ENCODE results near the gene KLHL4.

The KLHL4 gene

DNA sequence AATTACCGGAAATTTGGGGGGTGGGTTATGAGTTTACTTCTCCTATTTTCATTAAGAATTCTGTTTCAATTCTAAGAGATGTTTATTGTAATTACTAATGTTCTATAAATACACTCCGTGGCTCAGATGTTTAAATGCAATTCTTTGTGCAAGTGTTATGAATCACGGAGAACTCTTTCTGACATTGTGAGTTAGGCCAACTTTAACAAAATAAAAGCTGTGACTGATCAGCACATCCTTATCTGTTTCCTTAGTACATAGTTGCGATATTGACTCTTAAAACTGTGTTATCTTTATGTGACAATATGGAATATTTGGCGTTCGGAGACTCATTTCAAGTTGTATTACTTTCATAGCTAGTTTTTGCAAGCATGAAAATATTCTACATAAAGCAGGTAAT lies 902 bp downstream of the KLHL4 start:
- DNase-seq (ENCODE audit: low read depth): no peak
- H3K4me3 ChIP-seq (ENCODE audit: low read depth, low read length): no peak overlapping the region
- TF ChIP-seq, protein P1, sequence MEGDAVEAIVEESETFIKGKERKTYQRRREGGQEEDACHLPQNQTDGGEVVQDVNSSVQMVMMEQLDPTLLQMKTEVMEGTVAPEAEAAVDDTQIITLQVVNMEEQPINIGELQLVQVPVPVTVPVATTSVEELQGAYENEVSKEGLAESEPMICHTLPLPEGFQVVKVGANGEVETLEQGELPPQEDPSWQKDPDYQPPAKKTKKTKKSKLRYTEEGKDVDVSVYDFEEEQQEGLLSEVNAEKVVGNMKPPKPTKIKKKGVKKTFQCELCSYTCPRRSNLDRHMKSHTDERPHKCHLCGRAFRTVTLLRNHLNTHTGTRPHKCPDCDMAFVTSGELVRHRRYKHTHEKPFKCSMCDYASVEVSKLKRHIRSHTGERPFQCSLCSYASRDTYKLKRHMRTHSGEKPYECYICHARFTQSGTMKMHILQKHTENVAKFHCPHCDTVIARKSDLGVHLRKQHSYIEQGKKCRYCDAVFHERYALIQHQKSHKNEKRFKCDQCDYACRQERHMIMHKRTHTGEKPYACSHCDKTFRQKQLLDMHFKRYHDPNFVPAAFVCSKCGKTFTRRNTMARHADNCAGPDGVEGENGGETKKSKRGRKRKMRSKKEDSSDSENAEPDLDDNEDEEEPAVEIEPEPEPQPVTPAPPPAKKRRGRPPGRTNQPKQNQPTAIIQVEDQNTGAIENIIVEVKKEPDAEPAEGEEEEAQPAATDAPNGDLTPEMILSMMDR (IDR thresholded peaks at IDR 0.05; ENCODE audit: low read depth, low read length, missing control alignments): no peak

- TF ChIP-seq, protein P1 (IDR thresholded peaks at IDR 0.05; ENCODE audit: low read depth, low read length, missing control alignments): no peak
- H3K4me3 ChIP-seq (ENCODE audit: low read depth, low read length): no peak overlapping the region
- DNase-seq (ENCODE audit: low read depth): no peak
Measured at GRCh38 chrX:87525771-87526229, 8.2 kb downstream of the KLHL4 start.

DNA sequence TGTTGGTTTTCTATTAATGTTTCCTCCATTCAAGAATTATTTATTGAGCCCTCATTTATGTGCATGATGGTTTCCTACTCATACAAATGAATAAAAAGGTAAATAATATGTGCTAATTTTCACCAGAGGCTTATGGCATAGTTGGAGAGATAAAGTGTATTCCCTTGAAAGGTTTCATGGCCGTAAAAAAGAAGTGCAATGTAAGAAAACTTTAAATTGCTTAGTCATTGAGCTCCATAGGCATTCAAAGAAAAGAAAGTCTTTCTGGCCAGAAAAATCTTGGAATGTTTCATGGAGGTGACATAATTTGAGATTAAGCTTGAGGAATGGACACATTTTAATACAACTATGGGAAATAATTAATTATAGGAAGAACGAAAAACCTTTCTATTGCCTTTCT lies 8.7 kb downstream of the KLHL4 start:
- no peak overlapping the region for H3K4me3 ChIP-seq (ENCODE audit: low read depth, low read length)
- no peak for DNase-seq (ENCODE audit: low read depth)
- TF ChIP-seq, protein P1 (IDR thresholded peaks at IDR 0.05; ENCODE audit: low read depth, low read length, missing control alignments): no peak

- TF ChIP-seq, protein P1 (IDR thresholded peaks at IDR 0.05; ENCODE audit: low read depth, low read length, missing control alignments): no peak
- no peak overlapping the region for H3K4me3 ChIP-seq (ENCODE audit: low read depth, low read length)
- no peak for DNase-seq (ENCODE audit: low read depth)
Measured at GRCh38 chrX:87528487-87528886, 10.9 kb downstream of the KLHL4 start.

- TF ChIP-seq, protein P1 (IDR thresholded peaks at IDR 0.05; ENCODE audit: low read depth, low read length, missing control alignments): no peak
- no peak for DNase-seq (ENCODE audit: low read depth)
- H3K4me3 ChIP-seq (ENCODE audit: low read depth, low read length): no peak overlapping the region
Measured at GRCh38 chrX:87571964-87572363, 54.4 kb downstream of the KLHL4 start.

- DNase-seq (ENCODE audit: low read depth): no peak
- TF ChIP-seq, protein P1 (IDR thresholded peaks at IDR 0.05; ENCODE audit: low read depth, low read length, missing control alignments): no peak
- no peak overlapping the region for H3K4me3 ChIP-seq (ENCODE audit: low read depth, low read length)
Measured at GRCh38 chrX:87572901-87573300, 55.3 kb downstream of the KLHL4 start.

- no peak for DNase-seq (ENCODE audit: low read depth)
- TF ChIP-seq, protein P1 (IDR thresholded peaks at IDR 0.05; ENCODE audit: low read depth, low read length, missing control alignments): no peak
- no peak overlapping the region for H3K4me3 ChIP-seq (ENCODE audit: low read depth, low read length)
Measured at GRCh38 chrX:87578978-87579377, 61.4 kb downstream of the KLHL4 start.
